Fibroblast of villous mesenchyme (primary cell): ENCODE data around the gene SYNE3. TPM values are rescaled to one million over a fixed set of nuclear protein-coding genes. Genes with fewer than 3 reads are reported as not detected.

Experiments
- DNase-seq: peaks from one replicate; pipeline ENCODE4 v3.0.0-alpha.2; 2010; ENCODE audit warnings: low read depth
- H3K4me3 ChIP-seq: 2 replicates; pipeline ENCODE4 v1.5.1; 2011; ENCODE audit warnings: low read depth, mild to moderate bottlenecking, low read length
- total RNA-seq: library from RNA; depleted of rRNA; stranded (reverse); fragments of >200 nt; gene quantifications from 2 replicates; pipeline ENCODE4 v1.2.3, GENCODE V29; 2012
- TF ChIP-seq, protein P1 (sequence below): IDR thresholded peaks from 2 replicates; pipeline ENCODE4 v1.5.1; 2012; ENCODE audit warnings: low read depth, mild to moderate bottlenecking, low read length; ENCODE audit not compliant: insufficient read depth

SYNE3 gene
- total RNA-seq, 1 donor, result 6.5 TPM

DNA sequence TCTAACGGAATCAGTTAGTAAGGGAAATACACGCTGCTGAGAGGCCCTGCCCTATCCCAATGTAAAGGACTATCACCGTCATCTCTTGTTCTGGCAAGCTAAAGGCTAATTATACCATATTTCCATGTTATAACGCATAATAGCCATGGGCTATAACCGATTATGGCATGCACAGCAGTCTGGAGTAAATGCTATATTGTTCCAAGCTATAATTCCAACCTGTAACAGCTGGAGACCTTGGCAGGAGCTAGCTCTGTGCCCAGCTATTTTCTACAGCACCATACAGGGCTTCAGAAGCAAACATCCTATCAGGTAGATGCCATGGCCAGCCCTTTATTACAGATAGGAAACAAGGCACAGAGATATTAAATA is 26.3 kb downstream of the SYNE3 start:
- H3K4me3 ChIP-seq, result no peak overlapping the region
- DNase-seq, result no peak
- TF ChIP-seq, protein P1, sequence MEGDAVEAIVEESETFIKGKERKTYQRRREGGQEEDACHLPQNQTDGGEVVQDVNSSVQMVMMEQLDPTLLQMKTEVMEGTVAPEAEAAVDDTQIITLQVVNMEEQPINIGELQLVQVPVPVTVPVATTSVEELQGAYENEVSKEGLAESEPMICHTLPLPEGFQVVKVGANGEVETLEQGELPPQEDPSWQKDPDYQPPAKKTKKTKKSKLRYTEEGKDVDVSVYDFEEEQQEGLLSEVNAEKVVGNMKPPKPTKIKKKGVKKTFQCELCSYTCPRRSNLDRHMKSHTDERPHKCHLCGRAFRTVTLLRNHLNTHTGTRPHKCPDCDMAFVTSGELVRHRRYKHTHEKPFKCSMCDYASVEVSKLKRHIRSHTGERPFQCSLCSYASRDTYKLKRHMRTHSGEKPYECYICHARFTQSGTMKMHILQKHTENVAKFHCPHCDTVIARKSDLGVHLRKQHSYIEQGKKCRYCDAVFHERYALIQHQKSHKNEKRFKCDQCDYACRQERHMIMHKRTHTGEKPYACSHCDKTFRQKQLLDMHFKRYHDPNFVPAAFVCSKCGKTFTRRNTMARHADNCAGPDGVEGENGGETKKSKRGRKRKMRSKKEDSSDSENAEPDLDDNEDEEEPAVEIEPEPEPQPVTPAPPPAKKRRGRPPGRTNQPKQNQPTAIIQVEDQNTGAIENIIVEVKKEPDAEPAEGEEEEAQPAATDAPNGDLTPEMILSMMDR, result no peak

DNA sequence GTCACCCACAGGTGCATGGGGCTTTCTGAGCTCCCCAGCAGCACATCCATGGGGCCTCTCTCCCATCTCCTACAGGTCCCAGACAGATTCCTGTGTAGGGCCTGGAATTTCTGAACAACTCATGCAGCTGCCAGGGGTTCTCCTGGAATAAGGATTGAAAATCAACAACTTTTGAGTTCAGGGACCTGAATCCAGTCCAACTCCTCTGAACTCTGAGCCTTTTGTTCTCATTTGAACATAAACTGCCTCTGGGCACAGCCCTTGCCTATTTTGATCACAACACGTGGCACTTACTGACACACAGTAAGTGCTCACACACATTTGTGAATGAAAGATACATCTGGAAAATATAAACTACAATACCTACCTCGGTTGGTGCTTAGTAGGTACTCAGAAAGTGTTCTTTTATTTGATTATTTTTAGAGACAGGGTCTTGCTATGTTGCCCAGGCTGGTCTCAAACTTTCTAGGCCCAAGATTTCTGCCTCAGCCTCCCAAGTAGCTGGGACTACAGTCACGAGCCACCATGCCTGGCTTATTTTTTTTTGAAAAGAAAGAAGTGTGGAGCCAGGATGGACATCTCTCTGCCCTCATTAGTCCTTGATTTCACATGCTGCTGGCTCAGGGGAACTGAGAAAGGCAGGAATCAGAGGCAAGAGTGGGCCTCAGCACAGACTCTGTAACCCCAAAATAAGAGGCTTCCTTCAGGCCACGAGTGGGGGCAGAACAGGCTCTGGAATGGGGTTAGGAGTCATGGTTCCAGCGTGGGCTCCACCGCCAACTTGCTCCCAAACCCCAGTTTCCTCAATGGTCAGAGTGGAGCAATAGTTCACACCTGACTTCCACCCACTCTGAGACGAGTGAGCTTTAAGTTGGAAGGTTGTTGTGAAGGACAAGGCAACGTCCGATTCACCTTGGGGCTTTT is 27.0 kb downstream of the SYNE3 start:
- TF ChIP-seq, protein P1, result no peak
- no peak overlapping the region for H3K4me3 ChIP-seq
- peak; percentile 53 for DNase-seq

- no peak overlapping the region for H3K4me3 ChIP-seq
- TF ChIP-seq, protein P1, result no peak
- no peak for DNase-seq
Measured at GRCh38 chr14:95488376-95489213, 27.9 kb downstream of the SYNE3 start.

- TF ChIP-seq, protein P1, result no peak
- H3K4me3 ChIP-seq, result no peak overlapping the region
- no peak for DNase-seq
Measured at GRCh38 chr14:95487669-95488084, 28.8 kb downstream of the SYNE3 start.

DNA sequence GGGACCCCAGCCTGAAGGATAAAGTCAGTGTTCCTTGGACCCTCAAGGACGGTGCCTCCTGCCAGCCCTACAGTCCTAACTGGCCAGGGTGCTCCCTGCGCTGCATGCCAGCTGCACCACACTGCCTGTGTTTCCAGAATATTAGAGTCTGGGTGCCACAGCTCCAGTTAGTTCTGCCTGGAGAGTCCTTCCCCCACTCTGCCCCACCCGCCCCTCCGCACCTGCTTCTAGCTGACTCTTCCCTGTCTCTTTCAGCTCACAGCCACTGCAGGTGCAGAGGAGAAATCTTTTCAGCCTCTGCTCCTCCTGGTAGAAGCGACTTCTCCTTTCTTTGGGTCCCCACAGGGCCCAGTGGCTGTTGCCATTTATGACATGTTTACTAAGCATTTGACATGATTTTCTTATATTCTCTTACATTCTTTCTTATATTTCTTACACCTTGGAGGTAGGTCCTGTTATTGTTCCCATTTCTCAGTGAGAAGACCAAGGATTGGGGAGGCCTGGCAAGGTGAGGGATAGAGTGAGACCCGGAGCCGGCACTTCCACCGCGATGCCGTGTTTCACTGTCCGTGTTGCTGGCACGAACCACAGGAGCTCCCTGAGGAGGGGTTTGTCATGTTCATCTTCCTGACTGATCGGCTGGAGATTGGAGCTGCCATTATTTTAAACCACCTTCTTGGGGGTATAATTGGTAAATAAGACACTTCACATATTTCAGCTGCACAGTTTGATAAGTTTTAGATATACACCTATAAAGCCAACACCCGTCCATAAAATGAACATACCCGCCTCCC is 29.4 kb downstream of the SYNE3 start:
- TF ChIP-seq, protein P1, result no peak
- no peak for DNase-seq
- no peak overlapping the region for H3K4me3 ChIP-seq

GRCh38 chr14:95485222-95485819 is 31.1 kb downstream of the SYNE3 start:
- no peak for DNase-seq
- TF ChIP-seq, protein P1, result no peak
- no peak overlapping the region for H3K4me3 ChIP-seq
